Panc1 (cell line): ENCODE data around the gene LRRC18. TPM values are rescaled to one million over a fixed set of nuclear protein-coding genes. Genes with fewer than 3 reads are reported as not detected.

Experiments used
- ATAC-seq: fragments of 200-7000 bp; cut with Tn5 transposase; 2 replicates; pipeline ENCODE4 v1.9.1; 2020; ENCODE audit warnings: mild to moderate bottlenecking, moderate library complexity
- Bru-seq: library from RNA; stranded (reverse); fragments of 400-500 nt; gene quantifications from one replicate; lab custom pipeline; 2021; lab: Mats Ljungman, UMichigan
- BruChase-seq, 2 experiments: library from RNA; stranded (reverse); fragments of 400-500 nt; gene quantifications; one replicate each; lab custom pipeline; 2021; lab: Mats Ljungman, UMichigan
- BruUV-seq: library from RNA; stranded (reverse); fragments of 400-500 nt; replicated peaks from 2 replicates; lab custom pipeline; 2021; lab: Mats Ljungman, UMichigan
- CTCF ChIA-PET: fragments of 300-600 bp; sonication (Branson Sonifier 250); formaldehyde crosslinking; loops from one replicate; lab custom pipeline; 2022; ENCODE audit warnings: antibody characterized with exemption; lab: Charles Lee
- POLR2A ChIA-PET: fragments of 300-600 bp; sonication (Branson Sonifier 250); formaldehyde crosslinking; loops from one replicate; lab custom pipeline; 2022; ENCODE audit warnings: antibody characterized with exemption; lab: Charles Lee
- DNase-seq: peaks from one replicate; pipeline ENCODE4 v3.0.0-alpha.2; 2010; ENCODE audit warnings: low read depth, low spot score
- H3K27ac ChIP-seq: 2 replicates; pipeline ENCODE4 v1.5.1; 2011; ENCODE audit warnings: mild to moderate bottlenecking, low read length, inconsistent platforms
- H3K27me3 ChIP-seq: fragments of 200-500 bp; sonication (Bioruptor generic); 2 replicates; pipeline ENCODE4 v1.6.0; 2014; ENCODE audit warnings: low read length, inconsistent platforms; ENCODE audit not compliant: control insufficient read depth, insufficient read depth
- H3K36me3 ChIP-seq: fragments of 200-500 bp; sonication (Bioruptor generic); 2 replicates; pipeline ENCODE4 v1.5.1; 2014; ENCODE audit warnings: inconsistent platforms, mild to moderate bottlenecking, low read length, moderate library complexity; ENCODE audit not compliant: control insufficient read depth, insufficient read depth
- H3K4me1 ChIP-seq: 2 replicates; pipeline ENCODE4 v1.5.1; 2011; ENCODE audit warnings: inconsistent platforms, mild to moderate bottlenecking, low read length, moderate library complexity; ENCODE audit not compliant: control insufficient read depth, insufficient read depth
- H3K4me3 ChIP-seq, 2 experiments: 2 replicates each; pipeline ENCODE4 v1.5.1; 2011 to 2012; ENCODE audit warnings: low read depth in 2 of 2, low read length in 2 of 2, mild to moderate bottlenecking in 2 of 2, inconsistent platforms in 1 of 2, moderate library complexity in 1 of 2
- H3K9me3 ChIP-seq: fragments of 200-500 bp; sonication (Bioruptor generic); 2 replicates; pipeline ENCODE4 v1.5.1; 2014; ENCODE audit warnings: low read depth, mild to moderate bottlenecking, inconsistent platforms, low read length, moderate library complexity; ENCODE audit not compliant: control insufficient read depth, insufficient read depth
- POLR2AphosphoS5 ChIP-seq: IDR thresholded peaks from 2 replicates; pipeline ENCODE4 v1.6.1; 2012; ENCODE audit warnings: mild to moderate bottlenecking, low read depth, low read length, moderate library complexity
- REST ChIP-seq, 2 experiments: IDR thresholded peaks; 2 replicates each; pipeline ENCODE4 v1.6.1; 2011 to 2012; ENCODE audit warnings: low read depth in 2 of 2, control low read depth in 1 of 2, low read length in 1 of 2, mild to moderate bottlenecking in 1 of 2, moderate library complexity in 1 of 2; ENCODE audit not compliant: insufficient read depth in 1 of 2
- SIN3A ChIP-seq: IDR thresholded peaks from 2 replicates; pipeline ENCODE4 v1.6.1; 2012; ENCODE audit warnings: low read depth, mild to moderate bottlenecking, low read length, moderate library complexity, borderline replicate concordance; ENCODE audit not compliant: insufficient read depth
- TCF7L2 ChIP-seq: IDR thresholded peaks from 2 replicates; pipeline ENCODE4 v1.6.1; 2011; ENCODE audit warnings: mild to moderate bottlenecking, low read depth, low read length, inconsistent platforms
- in situ Hi-C: cut with HindIII; loops from 2 replicates; pipeline ENCODE4 v1.10.0; 2016; ENCODE audit warnings: low sequenced_read_pairs, low pct_unique_long_range_greater_than_20kb
- intact Hi-C: fragments of 100-400 bp; cut with micrococcal nuclease; formaldehyde crosslinking; loops from one replicate; pipeline ENCODE4 v1.10.0; 2022; ENCODE audit not compliant: unreplicated experiment
- long read RNA-seq: library from polyadenylated mRNA; unstranded; transcript quantifications from one replicate; pipeline ENCODE4 v2.0.0, GENCODE V29; 2021; ENCODE audit not compliant: unreplicated experiment
- polyA plus RNA-seq: library from polyadenylated mRNA; unstranded; fragments of >200 nt; gene quantifications from one replicate; pipeline ENCODE4 v1.2.1, GENCODE V29; 2012; ENCODE audit warnings: missing spikeins; ENCODE audit not compliant: insufficient read length
- total RNA-seq: library from RNA; stranded (reverse); gene quantifications from one replicate; pipeline ENCODE4 v1.2.1, GENCODE V29; 2021; ENCODE audit not compliant: unreplicated experiment
- TF ChIP-seq, protein P1 (sequence below): fragments of 450-650 bp; IDR thresholded peaks from 2 replicates; pipeline ENCODE4 v1.5.1; 2017; ENCODE audit warnings: mild to moderate bottlenecking

LRRC18 gene
- total RNA-seq (not detected), Bru-seq, nascent RNA (not detected), BruChase-seq, experiment 1, labeled RNA remaining after a 2-hour chase (not detected), BruChase-seq, experiment 2, labeled RNA remaining after a 6-hour chase (not detected)
- polyA plus RNA-seq: not detected
- long read RNA-seq: 0 reads

GRCh38 chr10:48939790-48940325, at the start of gene LRRC18:
LRRC18 (minus strand) TSS chr10:48939840; CDS start chr10:48914155, 25,685 bp downstream.
- in situ Hi-C loops (no loop called here), intact Hi-C loops (no loop called here)
- no peak for ATAC-seq
- TF ChIP-seq REST (IDR thresholded peaks at IDR 0.05; ENCODE audit: insufficient read depth in 1 of 2, low read depth in 2 of 2, low read length in 1 of 2): no peak
- no peak for TF ChIP-seq TCF7L2
- no peak for TF ChIP-seq POLR2AphosphoS5
- TF ChIP-seq SIN3A: no peak
- TF ChIP-seq, protein P1, sequence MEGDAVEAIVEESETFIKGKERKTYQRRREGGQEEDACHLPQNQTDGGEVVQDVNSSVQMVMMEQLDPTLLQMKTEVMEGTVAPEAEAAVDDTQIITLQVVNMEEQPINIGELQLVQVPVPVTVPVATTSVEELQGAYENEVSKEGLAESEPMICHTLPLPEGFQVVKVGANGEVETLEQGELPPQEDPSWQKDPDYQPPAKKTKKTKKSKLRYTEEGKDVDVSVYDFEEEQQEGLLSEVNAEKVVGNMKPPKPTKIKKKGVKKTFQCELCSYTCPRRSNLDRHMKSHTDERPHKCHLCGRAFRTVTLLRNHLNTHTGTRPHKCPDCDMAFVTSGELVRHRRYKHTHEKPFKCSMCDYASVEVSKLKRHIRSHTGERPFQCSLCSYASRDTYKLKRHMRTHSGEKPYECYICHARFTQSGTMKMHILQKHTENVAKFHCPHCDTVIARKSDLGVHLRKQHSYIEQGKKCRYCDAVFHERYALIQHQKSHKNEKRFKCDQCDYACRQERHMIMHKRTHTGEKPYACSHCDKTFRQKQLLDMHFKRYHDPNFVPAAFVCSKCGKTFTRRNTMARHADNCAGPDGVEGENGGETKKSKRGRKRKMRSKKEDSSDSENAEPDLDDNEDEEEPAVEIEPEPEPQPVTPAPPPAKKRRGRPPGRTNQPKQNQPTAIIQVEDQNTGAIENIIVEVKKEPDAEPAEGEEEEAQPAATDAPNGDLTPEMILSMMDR: no peak
- H3K4me3 ChIP-seq: no peak within 1 kb of the TSS
- DNase-seq: no peak
- CTCF ChIA-PET: no interaction called here
- no peaks in the 10 kb centered on the region for H3K36me3 ChIP-seq
- no peaks in the 10 kb centered on the region for H3K9me3 ChIP-seq
- H3K4me1 ChIP-seq: no peaks in the 10 kb centered on the region
- POLR2A ChIA-PET: no interaction called here
- no TSS peak for BruUV-seq
- no peak within 1 kb of the TSS for H3K27ac ChIP-seq
- peaks cover 6% of the 10 kb centered on the region; the same call in 1 of the 2 replicates for H3K27me3 ChIP-seq

DNA sequence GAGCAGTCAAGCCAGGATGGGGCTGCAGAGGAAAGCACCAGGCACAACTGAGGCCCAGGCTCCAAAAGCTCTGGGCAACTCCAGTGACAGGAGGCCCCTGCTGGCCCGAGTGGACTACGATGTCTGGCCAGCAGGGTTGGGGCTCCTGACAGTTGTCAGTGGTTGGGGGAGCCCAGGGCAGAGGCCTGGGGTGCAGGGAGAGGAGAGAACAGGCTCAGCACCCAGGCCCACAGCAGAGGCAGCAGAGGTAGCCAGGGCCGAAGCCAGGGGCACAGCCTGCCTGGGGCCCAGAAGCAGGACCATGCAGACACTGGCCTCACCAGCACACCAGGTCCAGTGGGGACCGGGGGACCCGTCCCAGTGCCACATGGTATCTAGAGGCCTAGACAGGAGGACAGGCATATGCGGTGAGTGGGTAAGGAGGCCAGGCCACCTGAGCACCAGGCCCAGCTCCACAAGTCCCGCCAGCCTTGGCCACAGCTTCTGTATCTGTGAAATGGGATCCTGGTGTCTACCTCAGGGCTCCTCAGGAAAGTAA, 46.0 kb upstream of the LRRC18 start:
- in situ Hi-C loops (no loop called here), intact Hi-C loops (loop anchor here (10.0 kb wide), 2 partner anchors 309 to 409 kb away; partner anchors contain the start of genes C10orf71 and DRGX)
- no peak for DNase-seq
- ATAC-seq: no peak
- H3K4me3 ChIP-seq: no peak overlapping the region
- H3K9me3 ChIP-seq: no peaks in the 10 kb centered on the region
- H3K4me1 ChIP-seq: no peaks in the 10 kb centered on the region
- no peaks in the 10 kb centered on the region for H3K27me3 ChIP-seq
- no TSS peak for BruUV-seq
- CTCF ChIA-PET: no interaction called here
- TF ChIP-seq SIN3A (no peak), REST (IDR thresholded peaks at IDR 0.05; ENCODE audit: insufficient read depth in 1 of 2, low read depth in 2 of 2, low read length in 1 of 2) (no peak), POLR2AphosphoS5 (no peak), TCF7L2 (no peak)
- TF ChIP-seq, protein P1: no peak
- no peak overlapping the region for H3K27ac ChIP-seq
- H3K36me3 ChIP-seq: no peaks in the 10 kb centered on the region
- POLR2A ChIA-PET: no interaction called here
